ENCODE data around the gene GPR62. TPM values are rescaled to one million over a fixed set of nuclear protein-coding genes. Genes with fewer than 3 reads are reported as not detected.

The GPR62 gene
- total RNA-seq, 6 experiments from 2014 or later, result 0.07 to 0.10 TPM; not detected in 4

DNA sequence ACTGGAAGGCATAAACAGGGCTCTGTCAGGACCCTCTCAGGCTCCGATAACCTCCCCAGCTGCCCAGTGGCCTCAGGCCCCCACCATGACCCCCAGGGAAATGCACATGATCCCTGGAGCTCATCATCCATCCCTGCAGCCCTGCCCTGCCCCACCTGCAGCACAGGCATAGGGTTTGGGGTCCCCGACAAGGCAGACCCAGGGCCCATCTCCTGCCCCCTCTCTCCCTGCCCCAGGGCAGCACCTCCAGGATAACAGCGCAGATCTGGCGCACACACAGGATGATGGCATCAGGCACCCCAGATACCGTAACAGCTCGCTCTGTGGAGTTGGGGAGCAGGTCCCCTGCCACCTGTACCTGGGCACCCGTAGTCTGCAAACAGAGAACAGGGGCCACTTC lies 4.5 kb downstream of the GPR62 start:
- Mint-ChIP-seq H3K4me1 (ENCODE audit: low read depth) (peaks cover 8% of the 10 kb centered on the region), H3K27me3 (ENCODE audit: insufficient read depth) (no peaks in the 10 kb centered on the region; the same call in none of the 2 replicates), H3K36me3 (ENCODE audit: low read depth) (peaks cover 5% of the 10 kb centered on the region; the same call in 1 of the 2 replicates)

GRCh38 chr3:51960386-51960785 lies 5.2 kb downstream of the GPR62 start:
- no peak overlapping the region for H3K4me3 Mint-ChIP-seq
- no peaks in the 10 kb centered on the region; the same call in 1 of the 2 replicates for H3K27me3 Mint-ChIP-seq (ENCODE audit: insufficient read depth)
- H3K4me1 Mint-ChIP-seq (ENCODE audit: low read depth), result peaks cover 16% of the 10 kb centered on the region
- no peaks in the 10 kb centered on the region for H3K9me3 Mint-ChIP-seq
- TF ChIP-seq CTCF (IDR thresholded peaks at IDR 0.05), result no peak
- no peak overlapping the region for H3K27ac Mint-ChIP-seq
- peaks cover 5% of the 10 kb centered on the region; the same call in 1 of the 2 replicates for H3K36me3 Mint-ChIP-seq (ENCODE audit: low read depth)
- DNase-seq, result no peak

More for the DNA sequence above, 4.5 kb downstream of the GPR62 start:
- H3K4me3 Mint-ChIP-seq, result no peak overlapping the region
- DNase-seq, result no peak
- H3K9me3 Mint-ChIP-seq, result no peaks in the 10 kb centered on the region
- no peak for TF ChIP-seq CTCF (IDR thresholded peaks at IDR 0.05)
- no peak overlapping the region for H3K27ac Mint-ChIP-seq

GRCh38 chr3:51961011-51961410 lies 5.8 kb downstream of the GPR62 start:
- Mint-ChIP-seq H3K27ac (no peak overlapping the region), H3K9me3 (no peaks in the 10 kb centered on the region), H3K4me1 (ENCODE audit: low read depth) (peaks cover 22% of the 10 kb centered on the region), H3K27me3 (ENCODE audit: insufficient read depth) (no peaks in the 10 kb centered on the region; the same call in 1 of the 2 replicates), H3K4me3 (no peak overlapping the region), H3K36me3 (ENCODE audit: low read depth) (peaks cover 5% of the 10 kb centered on the region; the same call in 1 of the 2 replicates)
- no peak for DNase-seq
- no peak for TF ChIP-seq CTCF (IDR thresholded peaks at IDR 0.05)

GRCh38 chr3:51961602-51962569 lies 6.7 kb downstream of the GPR62 start:
- Mint-ChIP-seq H3K4me1 (ENCODE audit: low read depth) (peaks cover 27% of the 10 kb centered on the region), H3K36me3 (ENCODE audit: low read depth) (peaks cover 5% of the 10 kb centered on the region; the same call in 1 of the 2 replicates), H3K27ac (no peak overlapping the region), H3K27me3 (ENCODE audit: insufficient read depth) (no peaks in the 10 kb centered on the region; the same call in 1 of the 2 replicates), H3K9me3 (no peaks in the 10 kb centered on the region), H3K4me3 (no peak overlapping the region)
- no peak for TF ChIP-seq CTCF (IDR thresholded peaks at IDR 0.05)
- DNase-seq, result no peak

DNA sequence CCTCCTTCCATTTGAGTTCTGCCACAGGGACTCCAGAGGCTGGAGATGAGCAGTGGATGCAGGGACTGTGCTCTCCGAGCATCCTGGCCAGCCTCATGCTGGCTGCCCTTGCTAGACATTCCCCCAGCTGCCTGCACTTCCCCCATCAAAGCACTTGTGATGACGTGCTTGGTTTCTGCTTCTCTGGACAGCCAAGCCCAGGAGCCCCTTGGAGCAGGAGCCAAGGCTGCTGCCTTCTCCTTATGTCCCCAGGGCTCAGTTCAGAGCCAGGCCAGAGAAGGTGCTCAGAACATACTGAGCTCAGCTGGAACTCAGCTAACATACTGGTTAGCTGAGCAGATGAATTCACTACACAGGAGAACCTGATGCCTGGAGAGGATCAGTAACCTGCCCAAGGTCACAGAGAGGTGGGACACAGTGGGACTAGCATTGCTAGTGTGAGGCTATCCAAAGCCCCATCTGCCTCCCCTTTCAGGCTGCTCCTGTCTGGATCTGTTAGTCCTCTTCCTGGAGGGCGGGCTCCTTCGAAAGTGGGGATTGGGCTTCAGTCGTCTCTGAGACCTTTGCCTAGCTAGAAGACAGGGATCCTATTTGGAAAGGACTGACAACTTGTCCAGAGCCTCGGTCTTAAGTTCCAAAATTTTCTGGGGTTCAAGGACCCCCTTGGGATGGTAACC lies 7.8 kb downstream of the GPR62 start:
- no peak for TF ChIP-seq CTCF (IDR thresholded peaks at IDR 0.05)
- no peak overlapping the region for H3K27ac Mint-ChIP-seq
- H3K27me3 Mint-ChIP-seq (ENCODE audit: insufficient read depth), result no peaks in the 10 kb centered on the region; the same call in 1 of the 2 replicates
- peaks cover 27% of the 10 kb centered on the region for H3K4me1 Mint-ChIP-seq (ENCODE audit: low read depth)
- DNase-seq, result no peak
- H3K36me3 Mint-ChIP-seq (ENCODE audit: low read depth), result peaks cover 5% of the 10 kb centered on the region; the same call in 1 of the 2 replicates
- no peaks in the 10 kb centered on the region for H3K9me3 Mint-ChIP-seq
- H3K4me3 Mint-ChIP-seq, result no peak overlapping the region

All from HFFc6 (cell line).